DMS53 treated with DMSO at 0.1 percent for 48 hours (cell line): ENCODE data around the gene SEC31B.

Source experiments
- DNase-seq: peaks from one replicate; lab custom pipeline; 2025; ENCODE audit not compliant: unreplicated experiment; lab: John Stamatoyannopoulos, UW

Gene SEC31B, protein sequence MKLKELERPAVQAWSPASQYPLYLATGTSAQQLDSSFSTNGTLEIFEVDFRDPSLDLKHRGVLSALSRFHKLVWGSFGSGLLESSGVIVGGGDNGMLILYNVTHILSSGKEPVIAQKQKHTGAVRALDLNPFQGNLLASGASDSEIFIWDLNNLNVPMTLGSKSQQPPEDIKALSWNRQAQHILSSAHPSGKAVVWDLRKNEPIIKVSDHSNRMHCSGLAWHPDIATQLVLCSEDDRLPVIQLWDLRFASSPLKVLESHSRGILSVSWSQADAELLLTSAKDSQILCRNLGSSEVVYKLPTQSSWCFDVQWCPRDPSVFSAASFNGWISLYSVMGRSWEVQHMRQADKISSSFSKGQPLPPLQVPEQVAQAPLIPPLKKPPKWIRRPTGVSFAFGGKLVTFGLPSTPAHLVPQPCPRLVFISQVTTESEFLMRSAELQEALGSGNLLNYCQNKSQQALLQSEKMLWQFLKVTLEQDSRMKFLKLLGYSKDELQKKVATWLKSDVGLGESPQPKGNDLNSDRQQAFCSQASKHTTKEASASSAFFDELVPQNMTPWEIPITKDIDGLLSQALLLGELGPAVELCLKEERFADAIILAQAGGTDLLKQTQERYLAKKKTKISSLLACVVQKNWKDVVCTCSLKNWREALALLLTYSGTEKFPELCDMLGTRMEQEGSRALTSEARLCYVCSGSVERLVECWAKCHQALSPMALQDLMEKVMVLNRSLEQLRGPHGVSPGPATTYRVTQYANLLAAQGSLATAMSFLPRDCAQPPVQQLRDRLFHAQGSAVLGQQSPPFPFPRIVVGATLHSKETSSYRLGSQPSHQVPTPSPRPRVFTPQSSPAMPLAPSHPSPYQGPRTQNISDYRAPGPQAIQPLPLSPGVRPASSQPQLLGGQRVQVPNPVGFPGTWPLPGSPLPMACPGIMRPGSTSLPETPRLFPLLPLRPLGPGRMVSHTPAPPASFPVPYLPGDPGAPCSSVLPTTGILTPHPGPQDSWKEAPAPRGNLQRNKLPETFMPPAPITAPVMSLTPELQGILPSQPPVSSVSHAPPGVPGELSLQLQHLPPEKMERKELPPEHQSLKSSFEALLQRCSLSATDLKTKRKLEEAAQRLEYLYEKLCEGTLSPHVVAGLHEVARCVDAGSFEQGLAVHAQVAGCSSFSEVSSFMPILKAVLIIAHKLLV

DNA sequence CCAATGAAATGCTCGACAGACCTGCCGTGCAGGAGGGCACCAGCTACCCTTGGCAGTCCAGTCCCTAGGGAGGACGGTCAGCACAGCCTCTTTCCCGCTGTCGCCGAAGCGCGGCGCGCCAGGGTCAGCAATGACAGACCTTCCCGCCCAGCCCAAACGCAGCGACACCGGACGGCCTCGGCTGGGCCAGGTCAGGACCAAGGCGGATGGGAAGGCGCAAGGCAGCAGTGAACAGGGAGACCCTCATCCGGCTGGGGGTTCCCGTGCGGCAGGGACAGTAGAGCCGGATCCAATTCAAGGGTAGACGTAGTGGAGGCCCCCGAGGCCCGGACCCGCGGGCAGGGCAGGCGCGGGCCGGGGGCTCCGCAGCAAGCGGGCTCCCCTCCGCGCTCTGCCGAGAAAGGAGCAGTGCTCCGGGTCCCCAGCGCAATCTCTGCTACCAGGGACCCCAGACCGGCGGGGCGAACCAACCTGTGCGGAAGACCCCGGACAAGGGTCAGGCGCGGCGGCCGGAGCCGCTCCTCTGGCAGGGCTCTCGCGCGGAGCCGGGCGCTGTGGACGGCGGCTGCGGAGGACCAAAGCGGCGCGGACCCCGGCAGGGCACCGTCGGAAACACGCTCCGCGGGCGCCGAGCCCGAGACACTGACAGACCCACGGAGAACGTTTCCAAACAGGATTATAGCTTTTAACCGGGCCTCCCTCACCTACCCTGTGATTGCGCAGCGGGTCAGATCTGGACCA lies at the start of gene SEC31B:
Gene SEC31B, minus strand, starts transcription at position 551 of the 741 bp plus-strand sequence. CDS start 2,909 bp downstream, outside the sequence.
- DNase-seq = peak; percentile 38

DNA sequence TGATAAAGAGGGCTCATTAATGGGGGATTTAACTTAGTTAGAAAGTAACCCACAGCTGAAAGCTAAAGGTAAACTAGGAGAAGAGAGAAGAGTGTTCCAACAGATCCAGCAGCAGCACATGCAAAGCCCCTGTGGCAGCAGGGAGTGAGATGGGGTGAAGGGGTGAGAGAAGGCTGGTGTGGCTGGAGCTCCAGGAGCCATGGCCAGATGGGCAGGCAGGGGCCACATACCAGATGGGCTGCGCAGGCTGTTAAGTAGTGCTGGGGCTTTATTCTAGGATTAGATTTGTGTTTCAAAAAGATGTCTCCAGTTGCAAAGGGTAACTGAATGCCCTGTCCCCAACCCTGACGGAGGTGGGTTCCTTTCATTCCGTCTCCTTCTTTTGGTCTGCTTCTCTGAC lies 49.3 kb upstream of the SEC31B start:
- DNase-seq = no peak

DNA sequence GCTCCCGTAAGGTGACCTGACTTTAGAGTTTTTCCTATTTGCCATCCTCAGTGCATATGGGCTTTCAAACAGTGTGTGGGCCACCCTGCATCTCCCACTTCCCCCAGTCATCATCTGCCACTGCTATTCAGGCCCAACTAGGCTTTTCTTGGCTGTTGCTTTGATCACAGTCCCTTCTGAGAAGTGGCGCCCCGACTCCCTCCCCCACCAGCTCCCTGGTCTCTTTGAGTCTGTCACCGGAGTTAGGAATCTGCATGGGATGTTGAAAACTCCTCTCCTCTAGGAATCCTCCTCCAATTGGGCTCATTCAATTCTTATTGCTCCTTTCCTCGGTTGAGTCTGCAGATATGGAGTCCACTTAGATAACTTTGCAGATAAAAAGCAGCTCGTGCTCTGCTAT lies 48.2 kb upstream of the SEC31B start:
- DNase-seq = no peak

DNA sequence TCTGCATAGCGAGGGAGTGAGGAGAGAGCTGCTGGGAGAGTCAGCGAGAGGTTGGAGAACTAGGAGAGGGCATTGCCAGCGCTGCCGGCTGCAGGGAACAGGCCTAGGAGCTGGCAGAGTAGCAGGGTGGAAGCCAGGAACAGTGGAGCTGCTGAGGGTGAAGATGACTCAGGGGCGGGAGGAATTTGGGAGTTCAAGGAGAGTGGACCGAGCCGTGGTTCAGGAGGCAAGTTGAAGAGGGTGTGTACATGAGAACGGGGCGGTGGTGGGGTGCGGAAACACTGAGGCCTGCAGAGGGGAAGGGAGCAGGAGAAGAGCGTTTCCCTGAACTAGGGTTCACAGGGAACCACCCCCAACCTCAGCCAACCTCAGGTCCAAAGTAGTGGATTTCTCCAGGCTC lies 47.6 kb upstream of the SEC31B start:
- DNase-seq = no peak

DNA sequence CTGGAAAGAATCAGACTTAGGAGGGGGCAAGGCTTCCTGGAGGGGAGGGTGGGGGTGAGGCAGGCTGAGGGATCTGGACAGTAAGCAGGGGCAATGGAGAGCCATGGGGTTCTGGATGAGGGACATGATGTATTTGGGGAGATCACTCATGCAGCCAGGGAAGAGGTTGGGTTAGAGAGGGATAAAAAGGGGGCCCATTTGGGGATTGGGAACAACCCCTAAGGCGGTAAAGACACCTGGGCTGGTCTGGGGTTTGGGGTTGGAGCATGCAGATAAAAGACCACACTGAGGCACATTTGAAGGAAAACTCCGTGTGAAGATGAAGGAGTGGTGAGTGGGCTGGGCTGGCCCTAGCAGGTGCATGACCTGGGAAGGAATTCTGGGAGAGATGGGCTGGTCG lies 46.9 kb upstream of the SEC31B start:
- DNase-seq = no peak

DNA sequence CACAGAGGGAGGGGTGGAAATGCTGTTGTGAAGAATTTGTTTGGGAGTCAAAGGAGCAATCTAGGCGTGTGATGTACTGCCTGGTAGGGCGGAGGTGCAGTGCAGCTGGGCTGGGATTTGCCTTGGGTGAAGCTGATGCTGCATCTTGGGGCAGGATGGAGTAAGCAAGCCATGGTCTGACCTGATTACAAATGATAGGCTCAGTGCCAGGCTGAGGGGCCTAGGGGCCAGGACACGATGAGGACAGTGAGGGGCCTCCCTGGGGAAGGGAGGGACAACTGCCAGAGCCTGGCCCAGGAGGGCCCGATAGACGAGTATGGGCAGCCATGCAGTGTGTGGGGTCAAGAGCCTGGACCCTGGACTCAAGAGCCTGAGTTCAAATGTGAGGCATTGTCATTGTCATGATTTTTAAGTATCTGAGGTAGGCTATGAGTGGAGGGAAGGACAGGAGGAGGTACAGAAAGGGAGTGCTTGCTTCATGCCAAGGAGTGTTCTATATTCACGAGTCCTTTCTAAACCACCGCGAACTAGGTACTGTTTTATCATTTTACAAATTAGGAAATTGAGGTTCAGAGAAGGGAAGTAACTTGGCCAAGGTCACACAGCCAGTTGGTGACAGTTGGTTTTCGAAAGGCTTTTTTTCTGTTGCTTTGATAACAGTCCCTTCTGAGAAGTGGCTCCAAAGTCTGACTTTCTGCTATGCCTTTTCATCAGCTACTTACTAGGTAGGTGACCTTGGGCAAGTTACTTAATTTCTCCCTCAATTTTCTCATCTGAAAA lies 45.7 kb upstream of the SEC31B start:
- DNase-seq = no peak

- DNase-seq = peak; percentile 57
Observed at GRCh38 chr10:100562008-100562672, 42.5 kb upstream of the SEC31B start.

DNA sequence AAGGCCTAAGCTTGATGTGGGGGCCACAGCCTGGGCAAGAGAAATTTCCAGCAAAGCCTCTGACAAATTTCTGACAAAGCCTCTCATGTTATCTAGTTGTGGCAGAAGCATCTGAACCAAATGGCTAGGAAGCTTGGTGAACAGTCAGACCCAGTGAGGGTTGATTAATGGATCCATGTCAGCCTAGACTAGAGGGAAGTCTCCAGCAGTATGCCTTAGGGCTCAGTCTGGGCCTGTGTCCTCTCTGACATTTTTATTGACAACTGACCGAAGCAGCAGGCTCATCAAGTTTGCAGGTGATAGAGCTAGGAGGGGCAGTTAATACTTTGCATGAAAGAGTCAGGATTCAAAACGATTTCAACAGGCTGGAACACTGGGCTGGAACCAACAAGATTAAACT lies 41.3 kb upstream of the SEC31B start:
- DNase-seq = no peak

DNA sequence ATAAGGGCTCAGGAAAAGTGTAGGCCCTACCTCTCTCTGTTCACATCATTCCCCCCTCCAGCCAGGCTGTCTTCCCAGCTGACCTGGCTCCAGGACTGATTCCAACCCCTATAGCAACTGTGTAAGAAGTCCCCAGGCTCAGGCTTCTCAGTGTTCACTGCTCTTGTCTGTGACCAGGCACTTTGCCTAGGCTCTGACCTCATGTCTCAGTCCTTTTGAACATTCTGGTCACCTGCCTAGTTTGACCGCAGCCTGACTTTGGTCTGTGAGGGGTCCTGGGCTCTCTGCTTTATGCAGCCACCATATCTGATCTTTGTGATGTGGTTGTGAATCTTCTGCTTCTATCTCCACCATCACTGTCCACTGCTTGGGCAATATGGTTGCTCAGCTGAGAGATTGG lies 40.6 kb upstream of the SEC31B start:
- DNase-seq = no peak

DNA sequence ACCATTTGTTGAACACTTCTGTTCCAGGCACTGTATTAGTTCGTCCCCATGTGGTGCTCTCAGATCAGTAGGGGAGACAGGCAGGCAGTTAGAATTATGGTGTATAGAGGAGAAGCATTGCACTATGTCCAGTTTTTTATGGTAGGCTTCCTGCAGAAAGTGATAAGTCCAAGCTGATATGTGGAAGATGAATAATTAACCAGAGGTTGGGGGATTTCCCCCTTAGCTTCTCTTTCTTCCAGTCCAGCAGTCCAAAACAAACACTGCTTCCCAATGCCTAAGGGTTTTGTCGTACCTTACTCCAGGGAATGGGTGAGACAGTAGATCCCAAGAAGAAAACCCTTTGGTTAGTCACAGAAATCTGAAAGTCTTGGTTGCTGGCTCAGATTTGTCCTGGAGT lies 35.2 kb upstream of the SEC31B start:
- no peak for DNase-seq

- DNase-seq = no peak
Observed at GRCh38 chr10:100553929-100554328, 34.3 kb upstream of the SEC31B start.

DNA sequence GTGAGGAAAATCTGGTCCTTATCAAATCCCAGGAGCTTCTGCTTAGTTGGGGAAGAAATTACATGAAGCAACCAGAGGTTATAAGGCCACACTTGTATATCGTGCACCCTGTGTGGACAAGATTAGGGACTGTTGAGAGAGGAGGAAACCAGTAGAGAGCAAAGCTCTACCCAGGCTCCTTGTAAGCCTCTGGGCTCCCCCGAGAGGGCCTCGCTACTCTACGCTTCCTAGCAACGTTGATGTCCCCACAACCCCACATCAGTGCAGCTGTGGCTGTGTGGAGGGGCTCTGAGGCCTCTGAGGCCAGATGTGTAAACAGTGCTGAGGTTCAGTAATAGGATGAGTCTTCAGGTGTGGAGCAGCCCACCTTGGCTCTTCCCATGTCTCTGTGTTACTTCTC lies 32.1 kb upstream of the SEC31B start:
- no peak for DNase-seq

GRCh38 chr10:100551196-100551595 lies 31.5 kb upstream of the SEC31B start:
- no peak for DNase-seq

DNA sequence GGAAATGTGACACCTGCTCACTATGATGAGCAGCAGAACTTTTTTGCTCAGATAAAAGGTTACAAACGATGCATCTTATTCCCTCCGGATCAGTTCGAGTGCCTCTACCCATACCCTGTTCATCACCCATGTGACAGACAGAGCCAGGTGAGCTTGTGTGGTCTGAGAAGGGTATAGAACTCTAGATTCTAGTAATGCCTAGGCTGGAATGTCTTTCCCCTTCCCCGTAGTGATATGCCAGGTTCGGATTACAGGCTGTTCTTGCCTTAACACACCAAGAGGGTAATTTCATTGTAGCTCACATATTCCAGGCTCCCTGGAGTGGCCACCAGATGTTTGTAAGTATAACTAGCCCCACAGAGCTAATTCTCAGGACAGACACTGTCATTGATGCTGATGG lies 25.3 kb upstream of the SEC31B start:
- no peak for DNase-seq

DNA sequence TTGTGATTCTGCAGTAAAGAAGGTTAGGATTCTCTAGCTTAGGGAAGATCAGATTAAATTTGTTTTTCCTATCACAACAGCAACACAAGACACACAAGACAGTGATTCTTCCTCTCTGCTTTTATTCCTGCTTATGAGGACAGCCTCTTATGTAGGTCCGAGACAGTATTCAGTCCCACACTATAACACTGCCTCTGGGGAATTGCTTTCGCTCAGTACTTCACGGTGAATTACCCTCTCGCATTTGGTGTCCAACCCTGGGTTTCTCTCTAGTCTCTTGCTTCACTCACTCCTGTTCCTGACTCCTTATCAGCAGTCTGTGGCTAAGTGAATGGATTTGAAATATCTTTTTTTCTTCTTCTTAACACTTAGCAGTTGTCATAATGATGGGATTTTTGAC lies 17.8 kb upstream of the SEC31B start:
- DNase-seq = no peak

- DNase-seq = peak; percentile 87
Observed at GRCh38 chr10:100535715-100536353, 16.2 kb upstream of the SEC31B start, which contains the start of gene HIF1AN. Gene HIF1AN, plus strand, starts transcription at chr10:100535943. Its CDS starts 16 bp downstream, at chr10:100535959.

- no peak for DNase-seq
Observed at GRCh38 chr10:100535338-100535714, 15.7 kb upstream of the SEC31B start.

DNA sequence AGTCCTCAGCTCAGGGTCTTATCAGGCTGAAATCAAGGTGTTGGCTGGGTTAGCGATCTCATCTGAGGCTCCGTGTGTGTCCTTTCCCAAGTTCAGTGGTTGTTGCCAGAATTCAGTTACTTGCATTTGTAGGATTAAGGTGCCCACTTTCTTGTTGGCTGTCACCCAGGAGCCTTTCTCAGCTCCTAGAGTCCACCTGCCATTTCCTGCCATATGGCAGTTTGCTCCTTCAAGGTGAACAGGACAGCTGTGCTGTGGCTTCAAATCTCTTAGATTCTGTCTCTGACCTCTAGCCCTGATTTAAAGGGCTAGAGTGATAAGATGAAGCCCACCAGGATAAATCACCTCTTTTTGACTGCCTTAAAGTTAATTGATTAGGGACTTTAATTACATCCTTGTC lies 15.1 kb upstream of the SEC31B start:
- DNase-seq = no peak

GRCh38 chr10:100531761-100532160 lies 12.1 kb upstream of the SEC31B start:
- DNase-seq = no peak
